Stimulated activated naive CD8-positive, alpha-beta T cell treated with anti-CD3 and anti-CD28 coated beads, Interleukin-15, Interleukin-2, amounts not matched to agents 100 U/mL and 50 U/mL, for 24 hours (primary cell): ENCODE measurements around the gene GDF2.

Source experiments
- ATAC-seq: fragments of 150-1000 bp; cut with Tn5 transposase; one replicate; pipeline ENCODE4 v1.10.0; 2021
- DNase-seq: peaks from one replicate; pipeline ENCODE4 v3.0.0; 2021

GDF2 gene

GRCh38 chr10:47332946-47333345 is 10.7 kb downstream of the GDF2 start:
- DNase-seq (no peak), ATAC-seq (no peak)

GRCh38 chr10:47333532-47333931 is 11.3 kb downstream of the GDF2 start:
- no peak for ATAC-seq
- no peak for DNase-seq

GRCh38 chr10:47334466-47335295 is 12.4 kb downstream of the GDF2 start:
- DNase-seq = no peak
- ATAC-seq = no peak

- DNase-seq (no peak), ATAC-seq (no peak)
Measured at GRCh38 chr10:47335906-47336305, 13.7 kb downstream of the GDF2 start.

- no peak for DNase-seq
- no peak for ATAC-seq
Measured at GRCh38 chr10:47336387-47337134, 14.3 kb downstream of the GDF2 start.

- ATAC-seq = no peak
- DNase-seq = no peak
Measured at GRCh38 chr10:47337310-47337709, 15.1 kb downstream of the GDF2 start.

GRCh38 chr10:47339186-47339735 is 17.0 kb downstream of the GDF2 start:
- no peak for ATAC-seq
- DNase-seq = no peak

GRCh38 chr10:47339759-47340607 is 17.7 kb downstream of the GDF2 start:
- no peak for ATAC-seq
- DNase-seq = no peak

GRCh38 chr10:47340608-47341170 is 18.4 kb downstream of the GDF2 start:
- peak; percentile 75 for ATAC-seq
- DNase-seq = peak; percentile 79

GRCh38 chr10:47344996-47345870 is 23.0 kb downstream of the GDF2 start:
- ATAC-seq (no peak), DNase-seq (no peak)

- no peak for ATAC-seq
- no peak for DNase-seq
Measured at GRCh38 chr10:47346581-47347302, 24.5 kb downstream of the GDF2 start.

- DNase-seq (no peak), ATAC-seq (no peak)
Measured at GRCh38 chr10:47347303-47347675, 25.0 kb downstream of the GDF2 start.

- DNase-seq = no peak
- no peak for ATAC-seq
Measured at GRCh38 chr10:47348138-47348651, 25.9 kb downstream of the GDF2 start, which contains the start of gene RBP3. RBP3 (plus strand) TSS chr10:47348363; CDS start chr10:47348485, 122 bp downstream.

GRCh38 chr10:47348661-47349470 is 26.6 kb downstream of the GDF2 start:
- DNase-seq (no peak), ATAC-seq (no peak)

- ATAC-seq (no peak), DNase-seq (no peak)
Measured at GRCh38 chr10:47349516-47349915, 27.3 kb downstream of the GDF2 start.

- DNase-seq = no peak
- ATAC-seq = no peak
Measured at GRCh38 chr10:47349941-47350371, 27.7 kb downstream of the GDF2 start.

GRCh38 chr10:47350671-47351640 is 28.7 kb downstream of the GDF2 start:
- ATAC-seq = no peak
- no peak for DNase-seq
